ENCODE data around the gene DBT. TPM values are rescaled to one million over a fixed set of nuclear protein-coding genes. Genes with fewer than 3 reads are reported as not detected.

DBT gene
- total and polyA plus RNA-seq, 10 of the 15 experiments (the other 5 are each of a cell fraction or from before 2014, with no cell fraction given) = 2.1 to 15.9 (median 6.9) TPM

GRCh38 chr1:100152271-100152670 is 97.4 kb downstream of the DBT start:
- Histone ChIP-seq H3K9me3 (replicated peaks; ENCODE audit: control insufficient read depth, insufficient read depth, low read length) (no peaks in the 10 kb centered on the region), H3K27ac (ENCODE audit: control insufficient read depth, insufficient read depth) (no peak overlapping the region), H3K4me1 (ENCODE audit: control insufficient read depth, insufficient read depth, low read length) (peaks cover 8% of the 10 kb centered on the region), H3K36me3 (ENCODE audit: control insufficient read depth in 2 of 2, insufficient read depth in 2 of 2, low read length in 1 of 2) (peaks cover 0 to 7% of the 10 kb centered on the region in 2 experiments; a peak in 2 of 4 replicates), H3K9ac (ENCODE audit: control insufficient read depth, insufficient read depth, low read length) (no peak overlapping the region; the same call in 1 of the 2 replicates), H3K27me3 (replicated peaks in 1 of 2; ENCODE audit: control insufficient read depth in 2 of 2, insufficient read depth in 2 of 2, low read length in 1 of 2) (no peaks in the 10 kb centered on the region), H3K4me3 (no peak overlapping the region), H3K79me2 (ENCODE audit: control insufficient read depth, insufficient read depth, low read length) (no peaks in the 10 kb centered on the region), H3K4me2 (ENCODE audit: control insufficient read depth, insufficient read depth) (peak overlapping the region; percentile 63; the same call in 1 of the 2 replicates), H2AFZ (ENCODE audit: control insufficient read depth, low read depth, low read length) (no peak overlapping the region), H4K20me1 (ENCODE audit: control insufficient read depth, insufficient read depth) (no peaks in the 10 kb centered on the region)
- ChIA-PET CTCF (interaction anchor here (0.7 to 3.3 kb wide), 4 partner anchors 12 to 307 kb away, joined by 3 to 17 read pairs (median 4); no protein-coding TSS in a partner anchor), SMC1A (ENCODE audit: uncharacterized antibody, unreplicated experiment) (interaction anchor here (0.7 to 1.7 kb wide), 6 partner anchors 9 to 716 kb away, joined by 3 to 4 read pairs (median 3); no protein-coding TSS in a partner anchor), RAD21 (ENCODE audit: unreplicated experiment) (interaction anchor here (1.1 kb wide), 1 partner anchor 21 kb away, joined by 4 read pairs; no protein-coding TSS in a partner anchor), POLR2A (interaction anchor here (0.6 to 1.4 kb wide), 2 partner anchors 19 to 35 kb away, joined by 3 read pairs; partner anchors contain the start of gene TRMT13)
- in situ Hi-C loops (cut with MboI) (no loop called here), intact Hi-C loops (cut with micrococcal nuclease; ENCODE audit: unreplicated experiment) (loop anchor here (5.0 kb wide), 1 partner anchor 305 kb away; no protein-coding TSS in a partner anchor)
- DNase-seq (ENCODE audit: low read depth, low spot score) (no peak), ATAC-seq (peak; percentile 93), FAIRE-seq (no peak)
- no TSS peak for BruUV-seq (replicated peaks)
- 0% methylated on average over 4 of the region's 4 CpGs for WGBS (ENCODE audit: insufficient coverage, insufficient replicate concordance, low lambda C conversion rate, missing lambda C conversion rate)
- TF ChIP-seq NFYA (IDR thresholded peaks at IDR 0.05; ENCODE audit: borderline replicate concordance, low read depth, low read length) = no peak
- TF ChIP-seq SUZ12 (IDR thresholded peaks at IDR 0.05; ENCODE audit: unreplicated experiment) = no peak
- TF ChIP-seq CREM (IDR thresholded peaks at IDR 0.05; ENCODE audit: low read depth) = no peak
- peak; percentile 29; the same call in 1 of the 2 replicates for TF ChIP-seq EED (IDR thresholded peaks at IDR 0.05; ENCODE audit: low read depth)
- no peak for TF ChIP-seq POLR2AphosphoS5 (IDR thresholded peaks at IDR 0.05; ENCODE audit: low read length)
- no peak for TF ChIP-seq GABPA (IDR thresholded peaks at IDR 0.05; ENCODE audit: low read depth)
- TF ChIP-seq ZNF24 (IDR thresholded peaks at IDR 0.05) = no peak
- no peak for TF ChIP-seq SMAD1 (IDR thresholded peaks at IDR 0.05; ENCODE audit: low read depth, partially characterized antibody)
- TF ChIP-seq KDM1A (IDR thresholded peaks at IDR 0.05; ENCODE audit: borderline replicate concordance) = no peak
- no peak for TF ChIP-seq SIN3A (IDR thresholded peaks at IDR 0.05; ENCODE audit: low read depth, low read length)
- peak; percentile 55; the same call in 1 of the 2 replicates for TF ChIP-seq IKZF1 (conservative IDR thresholded peaks at IDR 0.05)
- no peak for TF ChIP-seq TBL1XR1 (IDR thresholded peaks at IDR 0.05; ENCODE audit: low read depth, low read length)
- TF ChIP-seq NFYB (IDR thresholded peaks at IDR 0.05; ENCODE audit: insufficient read depth, low read depth, low read length) = no peak
- no peak for TF ChIP-seq NBN (IDR thresholded peaks at IDR 0.05)
- no peak for TF ChIP-seq TARDBP (IDR thresholded peaks at IDR 0.05; ENCODE audit: borderline replicate concordance)
- TF ChIP-seq NKRF (conservative IDR thresholded peaks at IDR 0.05) = no peak
- TF ChIP-seq CUX1 (IDR thresholded peaks at IDR 0.05; ENCODE audit: insufficient replicate concordance, low read depth, low read length) = no peak
- TF ChIP-seq STAT3 (IDR thresholded peaks at IDR 0.05; ENCODE audit: low read depth, low read length) = no peak
- TF ChIP-seq ZNF207 (IDR thresholded peaks at IDR 0.05; ENCODE audit: borderline replicate concordance) = no peak
- TF ChIP-seq FOXK2 (IDR thresholded peaks at IDR 0.05) = no peak
